Choroid plexus epithelial cell (primary cell): ENCODE data around the gene TMF1.

ENCODE experiments used
- DNase-seq: peaks from one replicate; pipeline ENCODE4 v3.0.0-alpha.2; 2010; ENCODE audit warnings: low read depth
- H3K4me3 ChIP-seq: 2 replicates; pipeline ENCODE4 v1.5.1; 2011; ENCODE audit warnings: low read depth, mild to moderate bottlenecking, control low read depth, low read length, moderate library complexity
- CTCF ChIP-seq: conservative IDR thresholded peaks from 2 replicates; pipeline ENCODE4 v1.5.1; 2011; ENCODE audit warnings: low read depth, mild to moderate bottlenecking, control low read depth, inconsistent platforms, low read length, moderate library complexity

The TMF1 gene

GRCh38 chr3:69058180-69058946, 6.2 kb upstream of the TMF1 start:
- no peak overlapping the region for H3K4me3 ChIP-seq

GRCh38 chr3:69052472-69052898, 352 bp upstream of the TMF1 start:
- peak; percentile 8 for TF ChIP-seq CTCF
- no peak for DNase-seq
- peak overlapping the region; percentile 82 for H3K4me3 ChIP-seq

More at GRCh38 chr3:69058180-69058946, 6.2 kb upstream of the TMF1 start:
- no peak for TF ChIP-seq CTCF
- no peak for DNase-seq

- no peak overlapping the region for H3K4me3 ChIP-seq
- TF ChIP-seq CTCF: no peak
- DNase-seq: no peak
These were observed 3.1 kb downstream of the TMF1 start for GRCh38 chr3:69048990-69049389.

GRCh38 chr3:69044608-69045007, 7.5 kb downstream of the TMF1 start:
- peak; percentile 45 for DNase-seq
- no peak for TF ChIP-seq CTCF
- H3K4me3 ChIP-seq: no peak overlapping the region

GRCh38 chr3:69033470-69033869, 18.7 kb downstream of the TMF1 start:
- TF ChIP-seq CTCF: no peak
- peak; percentile 92 for DNase-seq
- no peak overlapping the region for H3K4me3 ChIP-seq

GRCh38 chr3:69032737-69033136, 19.4 kb downstream of the TMF1 start:
- DNase-seq: no peak
- no peak overlapping the region for H3K4me3 ChIP-seq
- no peak for TF ChIP-seq CTCF

- no peak overlapping the region for H3K4me3 ChIP-seq
- peak; percentile 75 for DNase-seq
- TF ChIP-seq CTCF: no peak
These were observed 20.0 kb downstream of the TMF1 start for GRCh38 chr3:69032142-69032541.
